IMR-90 (cell line): ENCODE data around the gene KCNQ1. TPM values are rescaled to one million over a fixed set of nuclear protein-coding genes. Genes with fewer than 3 reads are reported as not detected.

Experiments used
- ATAC-seq: fragments of 200-7000 bp; cut with Tn5 transposase; 2 replicates; pipeline ENCODE4 v1.9.1; 2020; ENCODE audit warnings: low read depth, mild to moderate bottlenecking, moderate library complexity
- BruUV-seq: library from RNA; stranded (reverse); fragments of 400-500 nt; replicated peaks from 2 replicates; lab custom pipeline; 2021; lab: Mats Ljungman, UMichigan
- CTCF ChIA-PET: fragments of 300-600 bp; formaldehyde crosslinking; extraction: SDS; loops from one replicate; lab custom pipeline; 2021; ENCODE audit warnings: antibody characterized with exemption; lab: Yijun Ruan, JAX
- POLR2A ChIA-PET: fragments of 300-600 bp; sonication (Branson Sonifier 250); formaldehyde crosslinking; loops from one replicate; lab custom pipeline; 2022; ENCODE audit warnings: antibody characterized with exemption; ENCODE audit not compliant: unreplicated experiment; lab: Charles Lee
- DNase-seq: peaks from one replicate; pipeline ENCODE4 v3.0.0; 2013
- H2AFZ ChIP-seq: replicated peaks from 2 replicates; pipeline ENCODE3; 2013; ENCODE audit warnings: low read length, mild to moderate bottlenecking; ENCODE audit not compliant: poor library complexity
- H2AK5ac ChIP-seq: 2 replicates; pipeline ENCODE4 v1.6.1; 2013; ENCODE audit warnings: low read depth, low read length, inconsistent platforms
- H2AK9ac ChIP-seq: replicated peaks from 2 replicates; pipeline ENCODE3; 2013; ENCODE audit warnings: mild to moderate bottlenecking, low read depth, low read length, moderate library complexity; ENCODE audit not compliant: poor library complexity
- H2BK120ac ChIP-seq: 2 replicates; pipeline ENCODE4 v1.6.1; 2013; ENCODE audit warnings: low read depth, low read length, inconsistent platforms
- H2BK15ac ChIP-seq: 3 replicates; pipeline ENCODE4 v1.6.1; 2013; ENCODE audit warnings: low read depth, low read length, inconsistent platforms
- H2BK20ac ChIP-seq: 2 replicates; pipeline ENCODE4 v1.6.1; 2013; ENCODE audit warnings: low read depth, mild to moderate bottlenecking, inconsistent platforms, low read length, moderate library complexity
- H2BK5ac ChIP-seq: 2 replicates; pipeline ENCODE4 v1.6.1; 2013; ENCODE audit warnings: mild to moderate bottlenecking, low read depth, low read length, inconsistent platforms; ENCODE audit not compliant: poor library complexity, severe bottlenecking
- H3K14ac ChIP-seq: replicated peaks from 2 replicates; pipeline ENCODE4 v1.6.1; 2013; ENCODE audit warnings: low read depth, low read length, inconsistent platforms
- H3K18ac ChIP-seq: 2 replicates; pipeline ENCODE4 v1.6.1; 2013; ENCODE audit warnings: low read depth, low read length, control low read depth
- H3K23ac ChIP-seq: 2 replicates; pipeline ENCODE4 v1.6.1; 2013; ENCODE audit warnings: low read depth, low read length, inconsistent platforms
- H3K27ac ChIP-seq: 2 replicates; pipeline ENCODE4 v1.5.1; 2013; ENCODE audit warnings: mild to moderate bottlenecking, control low read depth, low read length; ENCODE audit not compliant: insufficient read depth
- H3K27me3 ChIP-seq: 2 replicates; pipeline ENCODE4 v1.6.1; 2013; ENCODE audit warnings: low read length; ENCODE audit not compliant: control insufficient read depth, insufficient read depth
- H3K36me3 ChIP-seq: 2 replicates; pipeline ENCODE4 v1.6.1; 2013; ENCODE audit warnings: low read length, mixed read lengths; ENCODE audit not compliant: control insufficient read depth, insufficient read depth
- H3K4ac ChIP-seq: 2 replicates; pipeline ENCODE4 v1.6.1; 2013; ENCODE audit warnings: low read depth, low read length, inconsistent platforms
- H3K4me1 ChIP-seq: 2 replicates; pipeline ENCODE4 v1.6.1; 2013; ENCODE audit warnings: low read length, mixed read lengths; ENCODE audit not compliant: control insufficient read depth, insufficient read depth
- H3K4me2 ChIP-seq: 2 replicates; pipeline ENCODE4 v1.6.1; 2013; ENCODE audit warnings: low read depth, mild to moderate bottlenecking, control low read depth, low read length, moderate library complexity
- H3K4me3 ChIP-seq: 2 replicates; pipeline ENCODE4 v1.5.1; 2013; ENCODE audit warnings: low read depth, mild to moderate bottlenecking, control low read depth, low read length, moderate library complexity; ENCODE audit not compliant: insufficient read depth
- H3K56ac ChIP-seq: 2 replicates; pipeline ENCODE4 v1.6.1; 2013; ENCODE audit warnings: low read length, inconsistent platforms; ENCODE audit not compliant: insufficient read depth; ENCODE audit errors: extremely low read depth
- H3K79me1 ChIP-seq, 2 experiments: 2 replicates each; pipeline ENCODE4 v1.6.1; 2013; ENCODE audit warnings: low read length in 2 of 2, inconsistent platforms in 1 of 2, low read depth in 1 of 2
- H3K9ac ChIP-seq: 2 replicates; pipeline ENCODE4 v1.6.1; 2013; ENCODE audit warnings: low read depth, low read length, control low read depth
- H3K9me1 ChIP-seq: 2 replicates; pipeline ENCODE4 v1.6.1; 2013; ENCODE audit warnings: low read length, inconsistent platforms; ENCODE audit not compliant: insufficient read depth
- H3K9me3 ChIP-seq: 2 replicates; pipeline ENCODE4 v1.6.1; 2013; ENCODE audit warnings: low read length; ENCODE audit not compliant: control insufficient read depth, insufficient read depth
- H4K20me1 ChIP-seq: 2 replicates; pipeline ENCODE4 v1.6.1; 2013; ENCODE audit warnings: low read length, inconsistent platforms; ENCODE audit not compliant: insufficient read depth
- H4K5ac ChIP-seq: 2 replicates; pipeline ENCODE4 v1.6.1; 2013; ENCODE audit warnings: mild to moderate bottlenecking, low read depth, low read length, control low read depth
- H4K8ac ChIP-seq, 2 experiments: 2 replicates each; pipeline ENCODE4 v1.6.1; 2013; ENCODE audit warnings: low read depth in 2 of 2, low read length in 2 of 2, control low read depth in 1 of 2, inconsistent platforms in 1 of 2
- H4K91ac ChIP-seq: 2 replicates; pipeline ENCODE4 v1.6.1; 2013; ENCODE audit warnings: low read depth, low read length, inconsistent platforms; ENCODE audit not compliant: insufficient read depth
- CTCF ChIP-seq: conservative IDR thresholded peaks from 2 replicates; pipeline ENCODE4 v1.5.1; 2012; ENCODE audit warnings: mild to moderate bottlenecking, low read depth, low read length, improper control_type of control experiment
- ELK1 ChIP-seq: fragments of 150-350 bp; IDR thresholded peaks from 2 replicates; pipeline ENCODE4 v1.6.1; 2016; ENCODE audit warnings: low read depth, mild to moderate bottlenecking, low read length, moderate library complexity, borderline replicate concordance
- MAFK ChIP-seq: IDR thresholded peaks from 2 replicates; pipeline ENCODE4 v1.6.1; 2012; ENCODE audit warnings: low read depth, low read length, improper control_type of control experiment
- MAZ ChIP-seq: IDR thresholded peaks from 2 replicates; pipeline ENCODE4 v1.6.1; 2012; ENCODE audit warnings: low read depth, mild to moderate bottlenecking, low read length, improper control_type of control experiment, moderate library complexity, borderline replicate concordance
- NFE2L2 ChIP-seq: fragments of 150-350 bp; IDR thresholded peaks from 2 replicates; pipeline ENCODE4 v1.6.1; 2016; ENCODE audit warnings: low read depth, mild to moderate bottlenecking, low read length
- POLR2A ChIP-seq: IDR thresholded peaks from 2 replicates; pipeline ENCODE4 v1.6.1; 2012; ENCODE audit warnings: mild to moderate bottlenecking, low read depth, low read length
- RCOR1 ChIP-seq: IDR thresholded peaks from 2 replicates; pipeline ENCODE4 v1.6.1; 2012; ENCODE audit warnings: mild to moderate bottlenecking, low read length, improper control_type of control experiment; ENCODE audit not compliant: insufficient replicate concordance
- SMC3 ChIP-seq: fragments of 150-350 bp; IDR thresholded peaks from 2 replicates; pipeline ENCODE4 v1.6.1; 2016; ENCODE audit warnings: low read depth, mild to moderate bottlenecking, antibody characterized with exemption, low read length, moderate library complexity
- USF2 ChIP-seq: fragments of 150-350 bp; IDR thresholded peaks from 2 replicates; pipeline ENCODE4 v1.6.1; 2017; ENCODE audit warnings: mild to moderate bottlenecking, antibody characterized with exemption, low read length, low read depth
- WGBS, 2 experiments: methylation state at CpG; one replicate each; pipeline versions ENCODE4 v1.1.5 to v1.1.7; 2013; ENCODE audit warnings: missing lambda C conversion rate in 2 of 2; ENCODE audit not compliant: insufficient read length in 1 of 2; ENCODE audit errors: extremely low coverage in 2 of 2; 5-methylcytosine and 5-hydroxymethylcytosine counted together
- dilution Hi-C: fragments of 300-500 bp; cut with HindIII; formaldehyde crosslinking; loops from one replicate; pipeline ENCODE4 v1.14.3; 2018; ENCODE audit warnings: low sequenced_read_pairs; ENCODE audit not compliant: unreplicated experiment
- in situ Hi-C: fragments of 300-500 bp; cut with MboI; formaldehyde crosslinking; loops from 3 replicates; pipeline ENCODE4 v1.14.3; 2019; ENCODE audit warnings: low sequenced_read_pairs, inconsistent platforms, mixed read lengths
- intact Hi-C: fragments of 100-400 bp; cut with micrococcal nuclease; formaldehyde crosslinking; loops from 2 replicates; pipeline ENCODE4 v1.10.0; 2022
- polyA plus RNA-seq, 3 experiments: library from polyadenylated mRNA; depleted of rRNA; stranded (reverse); fragments of >200 nt; gene quantifications; 2 replicates each; pipeline ENCODE4 v1.2.3, GENCODE V29; 2012; ENCODE audit warnings: low replicate concordance in 1 of 3
- total RNA-seq: library from RNA; depleted of rRNA; stranded (reverse); fragments of >200 nt; gene quantifications from 2 replicates; pipeline ENCODE4 v1.2.3, GENCODE V29; 2012

Gene KCNQ1
- total and polyA plus RNA-seq, 2 of the 4 experiments (the other 2 are of a cell fraction), result 0.07 TPM; not detected in 1

- TF ChIP-seq CTCF, result peak; percentile 29; the same call in 1 of the 2 replicates
Measured at GRCh38 chr11:2886191-2886894, 441.5 kb downstream of the KCNQ1 start (continued).

GRCh38 chr11:2886936-2887335, 442.1 kb downstream of the KCNQ1 start:
- H3K9me1 ChIP-seq, result no peaks in the 10 kb centered on the region
- CTCF ChIA-PET, result interaction anchor here (11.0 kb wide), 1 partner anchor 354 kb away, joined by 116 read pairs; no protein-coding TSS in a partner anchor
- no peaks in the 10 kb centered on the region for H3K27me3 ChIP-seq
- no peak overlapping the region for H3K23ac ChIP-seq
- ATAC-seq (no peak), DNase-seq (no peak)
- no peak overlapping the region for H3K9ac ChIP-seq
- H3K79me1 ChIP-seq, result peaks cover 0 to 3% of the 10 kb centered on the region in 2 experiments; a peak in 1 of 4 replicates
- POLR2A ChIA-PET, result no interaction called here
- no peak overlapping the region for H3K56ac ChIP-seq
- no peak overlapping the region for H4K5ac ChIP-seq
- no peak overlapping the region for H3K4me2 ChIP-seq
- no peak overlapping the region for H2AK9ac ChIP-seq
- H2BK15ac ChIP-seq, result no peak overlapping the region; the same call in 2 of the 3 replicates
- no peak overlapping the region for H3K14ac ChIP-seq
- H2AK5ac ChIP-seq, result no peak overlapping the region
- H4K8ac ChIP-seq, result no peak overlapping the region
- H3K4me3 ChIP-seq, result no peak overlapping the region
- dilution Hi-C loops, result no loop called here
- H2AFZ ChIP-seq, result no peak overlapping the region
- no peaks in the 10 kb centered on the region for H3K9me3 ChIP-seq
- no peak overlapping the region for H2BK5ac ChIP-seq
- no peak overlapping the region for H4K91ac ChIP-seq
- intact Hi-C loops, result loop anchor here (5.0 kb wide), 1 partner anchor 240 kb away; no protein-coding TSS in a partner anchor
- BruUV-seq, result no TSS peak
- no peak overlapping the region for H3K18ac ChIP-seq
- H3K27ac ChIP-seq, result no peak overlapping the region
- peaks cover 12% of the 10 kb centered on the region for H4K20me1 ChIP-seq
- H3K36me3 ChIP-seq, result peaks cover 3% of the 10 kb centered on the region; the same call in 1 of the 2 replicates
- H3K4me1 ChIP-seq, result peaks cover 25% of the 10 kb centered on the region
- H2BK20ac ChIP-seq, result no peak overlapping the region
- in situ Hi-C loops, result loop anchor here (5.0 to 25.0 kb wide), 2 partner anchors 355 to 700 kb away; no protein-coding TSS in a partner anchor
- H3K4ac ChIP-seq, result no peak overlapping the region
- no peak overlapping the region for H2BK120ac ChIP-seq
- no CpG with 5 or more reads among the region's 5 CpGs for WGBS, 2 experiments
- TF ChIP-seq RCOR1 (no peak), MAZ (no peak), SMC3 (no peak), MAFK (no peak), USF2 (no peak), ELK1 (no peak), POLR2A (no peak), NFE2L2 (no peak)
